HG03064 (cell line): ENCODE data around the gene ADAM8.
"Not testable (repeated sequence)": the region's sequence is repeated elsewhere in the genome, so short reads cannot be mapped to it uniquely, and the experiment has no call there.

Experiments
- ATAC-seq: cut with Tn5 transposase; IDR thresholded peaks from one replicate; pipeline ENCODE4 v1.9.1; 2021; ENCODE audit warnings: low read depth; ENCODE audit not compliant: unreplicated experiment

The ADAM8 gene

GRCh38 chr10:133235265-133235855 lies 41.3 kb downstream of the ADAM8 start:
- no peak for ATAC-seq

DNA sequence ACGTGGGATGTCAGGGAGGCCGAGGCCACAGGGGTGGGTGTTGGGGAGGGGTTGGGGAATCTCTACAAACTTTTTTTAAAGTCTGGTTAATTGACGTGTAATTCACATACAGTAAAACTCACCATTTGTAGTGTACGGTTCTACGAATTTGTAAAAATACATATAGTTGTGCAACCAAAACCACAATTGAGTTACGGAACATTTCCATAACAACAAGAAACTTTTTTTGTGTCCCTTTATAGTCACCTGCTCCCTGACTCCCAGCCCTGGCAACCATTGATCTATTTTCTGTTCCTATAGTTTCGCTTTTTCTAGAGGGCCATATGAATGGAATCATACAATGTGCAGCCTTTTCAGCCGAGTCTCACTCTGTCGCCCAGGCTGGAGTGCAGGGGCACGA lies 41.9 kb downstream of the ADAM8 start:
- not testable (repeated sequence) for ATAC-seq

- no peak for ATAC-seq
Observed at GRCh38 chr10:133231946-133232574, 44.6 kb downstream of the ADAM8 start.

- no peak for ATAC-seq
Observed at GRCh38 chr10:133231244-133231945, 45.3 kb downstream of the ADAM8 start.

DNA sequence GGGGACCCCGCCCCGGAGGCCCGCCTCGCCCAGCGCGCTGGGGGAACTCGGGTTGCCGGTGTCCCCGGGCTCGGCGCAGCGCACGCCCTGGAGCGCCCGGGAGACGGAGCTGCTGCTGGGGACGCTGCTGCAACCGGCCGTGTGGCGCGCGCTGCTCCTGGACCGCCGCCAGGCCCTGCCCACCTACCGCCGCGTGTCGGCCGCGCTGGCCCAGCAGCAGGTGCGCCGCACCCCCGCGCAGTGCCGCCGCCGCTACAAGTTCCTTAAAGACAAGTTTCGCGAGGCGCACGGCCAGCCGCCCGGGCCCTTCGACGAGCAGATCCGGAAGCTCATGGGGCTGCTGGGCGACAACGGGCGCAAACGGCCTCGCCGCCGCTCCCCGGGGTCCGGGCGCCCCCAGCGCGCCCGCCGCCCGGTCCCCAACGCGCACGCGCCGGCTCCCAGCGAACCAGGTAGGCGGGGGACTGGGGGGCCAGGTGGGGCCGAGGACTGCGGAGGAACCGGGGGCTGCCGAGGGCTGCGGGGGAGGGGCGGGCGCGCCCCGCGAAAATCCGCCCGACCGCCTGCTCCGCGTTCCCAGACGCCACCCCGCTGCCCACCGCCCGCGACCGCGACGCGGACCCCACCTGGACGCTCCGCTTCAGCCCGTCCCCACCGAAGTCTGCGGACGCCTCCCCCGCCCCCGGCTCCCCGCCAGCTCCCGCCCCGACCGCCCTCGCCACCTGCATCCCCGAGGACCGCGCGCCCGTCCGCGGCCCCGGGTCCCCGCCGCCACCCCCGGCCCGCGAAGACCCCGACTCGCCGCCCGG lies 46.1 kb downstream of the ADAM8 start:
- no peak for ATAC-seq

DNA sequence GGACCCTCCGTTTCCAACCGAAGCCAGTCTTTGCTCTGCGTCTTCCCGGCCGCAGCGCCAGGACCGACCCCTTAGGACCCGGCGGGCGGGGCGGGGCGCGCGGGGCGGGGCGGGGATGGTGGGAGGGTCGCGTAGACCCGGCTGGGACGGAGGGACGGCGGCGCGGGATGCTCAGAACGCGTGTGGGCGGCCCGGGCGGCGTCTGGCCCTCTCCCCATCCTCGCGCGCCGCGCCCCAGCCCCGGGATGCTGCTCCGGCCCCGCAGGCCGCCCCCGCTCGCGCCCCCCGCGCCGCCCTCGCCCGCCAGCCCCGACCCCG lies 46.7 kb downstream of the ADAM8 start, which contains the start of gene UTF1:
Gene UTF1, plus strand, starts transcription at position 174 of the 318 bp plus-strand sequence. Its CDS starts 72 bp downstream, at position 246.
- no peak for ATAC-seq

- ATAC-seq, result no peak
Observed at GRCh38 chr10:133229265-133230043, 47.2 kb downstream of the ADAM8 start.

DNA sequence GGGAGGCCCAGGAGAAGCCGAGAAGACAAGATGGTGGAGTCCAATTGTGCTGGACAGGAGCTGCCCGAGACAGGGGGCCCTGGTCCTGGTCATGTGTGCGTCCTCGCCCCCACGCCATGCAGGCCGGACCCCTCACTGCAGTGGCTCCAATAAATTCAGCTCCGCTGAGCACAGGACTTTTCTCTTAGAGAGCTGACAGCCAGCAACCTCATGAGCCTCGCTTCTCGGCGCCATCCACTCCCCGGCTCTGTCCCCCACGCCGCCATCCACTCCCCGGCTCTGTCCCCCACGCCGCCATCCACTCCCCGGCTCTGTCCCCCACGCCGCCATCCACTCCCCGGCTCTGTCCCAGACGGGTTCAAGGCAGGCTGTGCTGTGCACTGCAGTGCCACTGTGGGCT lies 49.4 kb downstream of the ADAM8 start:
- ATAC-seq, result no peak

DNA sequence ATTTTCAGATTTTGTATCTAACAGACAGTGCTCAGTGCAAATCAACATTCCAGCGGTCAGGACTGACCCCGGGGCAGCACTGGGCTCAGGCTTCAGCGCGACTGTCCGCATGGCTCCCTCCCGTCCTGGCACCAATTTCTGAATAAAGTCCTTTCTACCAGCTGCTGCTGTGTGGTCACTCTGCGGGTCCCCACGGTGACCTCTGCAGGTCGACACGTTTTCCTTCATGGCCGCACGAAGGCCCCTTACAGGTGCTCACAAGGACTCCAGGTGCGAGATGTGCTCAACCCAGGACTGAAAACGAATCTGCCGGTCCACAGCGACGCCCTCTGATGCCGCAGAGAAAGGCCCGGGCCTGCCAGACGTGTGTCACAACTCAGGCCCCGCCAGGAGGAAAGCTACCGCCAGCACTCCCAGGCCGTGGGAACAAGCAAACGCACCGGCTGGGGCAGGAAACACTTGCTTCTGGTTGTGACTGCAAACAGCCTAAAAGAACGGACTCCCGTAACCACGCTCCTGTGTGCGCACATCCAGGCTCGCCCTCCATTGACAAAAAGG lies 50.3 kb downstream of the ADAM8 start:
- no peak for ATAC-seq

GRCh38 chr10:133225707-133226191 lies 50.9 kb downstream of the ADAM8 start:
- ATAC-seq, result no peak

DNA sequence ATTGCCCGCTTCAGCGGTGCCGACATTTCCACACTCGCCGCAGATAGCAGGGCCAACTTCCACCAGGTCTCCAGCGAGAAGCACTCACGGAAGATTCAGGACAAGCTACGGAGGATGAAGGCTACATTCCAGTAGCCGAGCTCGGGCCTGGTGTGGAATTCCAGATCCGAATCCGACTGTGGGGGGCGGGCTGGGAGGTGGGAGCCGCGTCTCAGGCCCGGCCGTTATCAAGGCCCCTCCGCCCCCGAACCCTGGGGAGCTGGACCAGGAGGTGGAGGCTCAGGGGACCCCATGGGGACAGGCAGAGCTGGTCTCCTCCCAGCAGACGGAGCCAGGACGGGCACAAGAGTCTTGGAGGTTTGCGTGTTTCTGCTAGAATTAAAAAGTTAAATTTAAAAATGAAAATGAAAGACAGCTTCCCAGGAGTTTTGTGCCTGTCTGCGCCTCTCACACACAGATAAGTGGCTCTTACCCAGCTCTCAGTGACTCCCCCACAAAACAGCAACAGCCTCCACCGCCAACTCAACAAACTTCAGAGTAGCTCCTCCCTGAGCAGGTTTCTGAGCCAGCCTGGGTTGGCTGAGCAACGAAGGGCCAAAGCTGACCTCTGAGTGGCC lies 51.8 kb downstream of the ADAM8 start:
- ATAC-seq, result no peak

- ATAC-seq, result no peak
Observed at GRCh38 chr10:133224076-133224475, 52.6 kb downstream of the ADAM8 start.

GRCh38 chr10:133221756-133222155 lies 54.9 kb downstream of the ADAM8 start:
- not testable (repeated sequence) for ATAC-seq

DNA sequence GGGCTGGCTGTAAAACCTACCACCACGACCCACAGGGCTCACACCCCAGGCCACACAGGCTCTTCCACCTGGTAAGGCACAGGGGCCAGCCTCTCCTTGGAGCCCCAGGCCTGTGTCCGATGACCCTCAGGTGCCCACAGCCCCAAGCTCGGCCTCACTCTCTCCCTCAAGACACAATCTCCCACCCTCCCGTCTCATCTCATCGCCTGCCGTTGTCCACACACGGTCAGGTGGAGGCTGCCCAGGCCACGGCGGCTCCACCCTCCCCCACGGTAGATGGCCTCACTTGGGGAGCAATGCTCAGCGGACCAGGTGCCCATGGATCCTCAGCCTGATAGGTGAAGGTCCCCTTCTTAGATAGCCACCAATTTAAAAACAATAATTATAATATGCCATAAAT lies 55.3 kb downstream of the ADAM8 start:
- no peak for ATAC-seq

GRCh38 chr10:133219782-133220181 lies 56.9 kb downstream of the ADAM8 start:
- no peak for ATAC-seq

DNA sequence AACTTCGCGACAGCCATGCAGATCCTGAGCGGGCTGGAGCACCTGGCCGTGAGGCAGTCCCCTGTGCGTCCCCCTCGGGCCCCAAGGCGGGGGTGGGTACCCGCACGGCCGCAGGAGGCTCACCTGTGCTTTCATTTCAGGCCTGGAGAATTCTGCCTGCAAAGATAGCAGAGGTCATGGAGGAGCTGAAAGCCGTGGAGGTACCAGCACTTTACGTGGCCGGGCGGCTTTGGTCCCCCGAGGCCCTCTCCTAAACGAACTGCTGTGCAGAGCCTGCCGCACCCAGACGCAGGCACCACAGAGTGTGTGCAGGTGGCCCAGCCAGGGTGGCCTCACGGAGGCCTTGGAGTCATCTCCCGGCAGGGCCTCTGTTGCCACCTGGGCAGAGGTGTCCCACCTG lies 57.8 kb downstream of the ADAM8 start:
- ATAC-seq, result no peak

DNA sequence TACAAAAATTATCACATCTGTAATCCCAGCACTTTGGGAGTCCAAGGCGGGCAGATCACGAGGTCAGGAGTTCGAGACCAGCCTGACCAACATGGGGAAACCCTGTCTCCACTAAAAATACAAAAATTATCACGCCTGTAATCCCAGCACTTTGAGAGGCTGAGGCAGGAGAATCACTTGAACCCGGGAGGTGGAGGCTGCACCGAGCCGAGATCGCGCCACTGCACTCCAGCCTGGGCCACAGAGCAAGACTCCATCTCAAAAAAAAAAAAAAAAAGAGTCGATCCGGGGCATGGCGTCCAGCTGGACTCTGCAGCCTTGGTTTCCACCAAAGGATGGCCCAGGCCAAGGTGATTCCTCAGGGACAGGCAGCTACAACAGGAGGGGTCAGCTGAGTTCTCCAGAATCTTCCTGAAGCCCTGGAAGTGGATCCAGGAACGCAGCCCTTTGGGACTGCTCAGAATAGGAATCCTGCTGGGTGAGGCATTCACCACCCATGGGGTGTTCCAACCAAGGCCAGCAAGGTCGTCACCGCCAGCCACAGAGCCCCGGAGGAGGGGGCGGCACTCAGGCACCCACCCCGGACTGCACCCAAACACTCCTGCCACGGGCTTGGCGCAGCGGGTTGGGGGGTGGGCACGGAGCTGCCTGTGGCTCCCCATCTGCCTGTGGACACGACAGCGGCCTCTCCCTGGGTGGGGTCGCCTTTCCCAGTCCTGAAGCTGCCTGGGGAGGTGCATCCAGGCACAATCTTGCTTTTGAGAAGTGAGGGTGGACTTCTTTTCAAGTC lies 58.7 kb downstream of the ADAM8 start:
- ATAC-seq, result no peak

DNA sequence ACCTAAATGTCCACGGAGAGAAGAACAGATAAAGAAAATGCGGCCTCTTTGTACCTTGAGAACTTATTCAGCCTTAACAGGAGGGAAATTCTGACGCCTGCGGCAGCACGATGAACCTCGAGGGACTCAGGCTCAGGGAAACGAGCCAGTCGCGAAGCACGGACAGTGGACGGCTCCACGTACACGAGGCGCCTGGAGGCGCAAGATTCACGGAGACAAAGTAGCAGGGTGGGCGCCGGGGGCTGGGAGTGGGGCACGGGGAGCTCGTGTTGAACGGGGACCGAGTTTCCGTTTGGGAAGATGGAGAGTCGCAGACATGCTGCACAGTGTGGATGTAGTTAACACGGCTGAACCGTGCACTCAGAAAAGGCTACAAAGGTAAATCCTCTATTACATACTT lies 59.9 kb downstream of the ADAM8 start:
- ATAC-seq, result no peak

DNA sequence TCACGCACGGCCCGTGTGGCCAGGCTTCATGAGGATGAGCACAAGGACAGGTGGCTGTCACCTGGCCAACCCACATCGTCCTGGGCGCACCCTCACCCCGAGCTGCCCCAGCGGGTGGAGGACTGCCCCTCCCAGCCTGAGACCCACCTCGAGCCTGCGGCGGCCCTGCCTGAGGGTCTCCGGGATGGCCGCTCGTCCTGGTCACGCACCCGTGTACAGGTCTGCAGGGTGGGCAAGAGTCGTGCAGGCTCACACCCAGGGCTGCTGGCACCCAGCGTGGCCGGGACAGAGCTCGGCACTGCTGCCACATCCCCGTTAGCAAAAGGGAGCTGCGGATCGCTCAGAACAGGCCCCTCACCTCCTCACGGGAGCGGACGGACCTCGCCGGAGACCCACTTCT lies 61.1 kb downstream of the ADAM8 start:
- ATAC-seq, result no peak
